Upper lobe of left lung (tissue), 6 donors: Measurements from ENCODE around the gene ATP13A1. TPM values are rescaled to one million over a fixed set of nuclear protein-coding genes. Genes with fewer than 3 reads are reported as not detected.

Experiments used
- ATAC-seq, 2 donors: fragments of 200-7000 bp; cut with Tn5 transposase; one replicate each; pipeline ENCODE4 v1.9.1; 2022; ENCODE audit warnings: mild to moderate bottlenecking in 2 of 2, moderate library complexity in 2 of 2; ENCODE audit not compliant: low FRiP score in 2 of 2
- DNase-seq, 2 donors: peaks; one replicate each; pipeline ENCODE4 v3.0.0-alpha.2; 2019 to 2020
- H3K27ac ChIP-seq, 4 donors: fragments of 200-600 bp; sonication (generic); one replicate each; pipeline ENCODE4 v1.5.1; 2016 to 2019
- H3K27me3 ChIP-seq, 4 donors: fragments of 200-600 bp; sonication (generic); one replicate each; pipeline ENCODE4 v1.5.1; 2017 to 2019
- H3K36me3 ChIP-seq, 4 donors: fragments of 200-600 bp; sonication (generic); one replicate each; pipeline ENCODE4 v1.5.1; 2016 to 2019
- H3K4me1 ChIP-seq, 4 donors: fragments of 200-600 bp; sonication (generic); one replicate each; pipeline ENCODE4 v1.5.1; 2018 to 2019
- H3K4me3 ChIP-seq, 4 donors: fragments of 200-600 bp; sonication (generic); one replicate each; pipeline ENCODE4 v1.5.1; 2017 to 2019; ENCODE audit warnings: mild to moderate bottlenecking in 2 of 4, moderate library complexity in 1 of 4
- H3K9me3 ChIP-seq, 4 donors: fragments of 200-600 bp; sonication (generic); one replicate each; pipeline ENCODE4 v1.5.1; 2018 to 2019
- EP300 ChIP-seq, 4 donors: sonication (generic); formaldehyde crosslinking; IDR thresholded peaks; one replicate each; pipeline ENCODE4 v1.5.1; 2017; ENCODE audit warnings: antibody characterized with exemption in 4 of 4, control low read depth in 2 of 4
- POLR2A ChIP-seq, 4 donors: fragments of 450-650 bp; IDR thresholded peaks; one replicate each; pipeline ENCODE4 v1.5.1; 2016 to 2017; ENCODE audit warnings: antibody characterized with exemption in 4 of 4, mild to moderate bottlenecking in 2 of 4
- POLR2AphosphoS5 ChIP-seq, 2 donors: sonication (generic); formaldehyde crosslinking; IDR thresholded peaks; one replicate each; pipeline ENCODE4 v1.5.1; 2017; ENCODE audit warnings: antibody characterized with exemption in 2 of 2
- WGBS, 2 donors: methylation state at CpG; one replicate each; pipeline ENCODE4 v1.1.5; 2017 to 2018; 5-methylcytosine and 5-hydroxymethylcytosine counted together
- total RNA-seq, 6 donors: library from RNA; depleted of rRNA in 4 of 6; stranded (reverse); fragments of >200 nt in 4 of 6; gene quantifications; one replicate each; pipeline versions ENCODE4 v1.1.0 to v1.2.1, GENCODE V29; 2016 to 2021
- TF ChIP-seq, protein P1 (sequence below), 6 experiments: fragments of 450-650 bp in 4 of 6; fragments of 200-600 bp in 2 of 6; sonication (generic) in 2 of 6; IDR thresholded peaks; one replicate each; pipeline ENCODE4 v1.5.1; 2016 to 2019; ENCODE audit warnings: antibody characterized with exemption in 6 of 6
- donor health status: DM: no; HTN: no; CAD: no; lungs with moderate emphysema.
- donor health status: DM: no; HTN: yes; CAD: no; lungs with severe emphysema.

ATP13A1 gene
- total RNA-seq, 6 donors from 2014 or later, result 58.6 to 256 (median 97.4) TPM

DNA sequence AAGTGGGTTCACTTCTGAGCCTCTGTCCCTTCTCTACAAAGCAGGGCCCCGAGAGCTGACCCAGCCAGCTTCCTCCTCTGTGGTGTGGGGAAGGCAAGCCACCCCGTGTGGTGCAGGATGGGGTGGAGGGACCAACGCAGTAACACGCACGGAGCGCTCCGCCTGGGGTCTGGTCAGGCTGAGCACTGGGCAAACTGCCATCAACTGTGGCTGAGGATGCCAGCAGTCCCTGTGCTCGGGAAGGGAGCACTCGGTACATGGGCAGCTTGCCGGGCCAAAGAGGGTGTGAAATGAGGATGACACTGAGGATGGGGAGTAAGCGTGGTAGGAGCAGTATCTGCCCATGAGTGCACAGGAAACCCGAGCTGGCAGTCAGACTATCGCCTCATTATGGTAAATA lies 12.4 kb downstream of the ATP13A1 start:
- H3K4me1 ChIP-seq, result no peaks in the 10 kb centered on the region
- WGBS, 2 donors, result 78 to 82% methylated on average over 11 to 13 of the region's 13 CpGs
- H3K27me3 ChIP-seq, result no peaks in the 10 kb centered on the region
- peak in 1 of 2 donors; percentile 45 for DNase-seq
- TF ChIP-seq EP300 (IDR thresholded peaks at IDR 0.05), result no peak
- TF ChIP-seq, protein P1, sequence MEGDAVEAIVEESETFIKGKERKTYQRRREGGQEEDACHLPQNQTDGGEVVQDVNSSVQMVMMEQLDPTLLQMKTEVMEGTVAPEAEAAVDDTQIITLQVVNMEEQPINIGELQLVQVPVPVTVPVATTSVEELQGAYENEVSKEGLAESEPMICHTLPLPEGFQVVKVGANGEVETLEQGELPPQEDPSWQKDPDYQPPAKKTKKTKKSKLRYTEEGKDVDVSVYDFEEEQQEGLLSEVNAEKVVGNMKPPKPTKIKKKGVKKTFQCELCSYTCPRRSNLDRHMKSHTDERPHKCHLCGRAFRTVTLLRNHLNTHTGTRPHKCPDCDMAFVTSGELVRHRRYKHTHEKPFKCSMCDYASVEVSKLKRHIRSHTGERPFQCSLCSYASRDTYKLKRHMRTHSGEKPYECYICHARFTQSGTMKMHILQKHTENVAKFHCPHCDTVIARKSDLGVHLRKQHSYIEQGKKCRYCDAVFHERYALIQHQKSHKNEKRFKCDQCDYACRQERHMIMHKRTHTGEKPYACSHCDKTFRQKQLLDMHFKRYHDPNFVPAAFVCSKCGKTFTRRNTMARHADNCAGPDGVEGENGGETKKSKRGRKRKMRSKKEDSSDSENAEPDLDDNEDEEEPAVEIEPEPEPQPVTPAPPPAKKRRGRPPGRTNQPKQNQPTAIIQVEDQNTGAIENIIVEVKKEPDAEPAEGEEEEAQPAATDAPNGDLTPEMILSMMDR (IDR thresholded peaks at IDR 0.05), result no peak
- no peak for TF ChIP-seq POLR2AphosphoS5 (IDR thresholded peaks at IDR 0.05)
- no peak for TF ChIP-seq POLR2A (IDR thresholded peaks at IDR 0.05)
- no peak overlapping the region for H3K27ac ChIP-seq
- ATAC-seq, result no peak
- H3K36me3 ChIP-seq, result peaks cover 48 to 95% (median 91%) of the 10 kb centered on the region in 4 donors
- no peaks in the 10 kb centered on the region for H3K9me3 ChIP-seq
- no peak overlapping the region for H3K4me3 ChIP-seq

DNA sequence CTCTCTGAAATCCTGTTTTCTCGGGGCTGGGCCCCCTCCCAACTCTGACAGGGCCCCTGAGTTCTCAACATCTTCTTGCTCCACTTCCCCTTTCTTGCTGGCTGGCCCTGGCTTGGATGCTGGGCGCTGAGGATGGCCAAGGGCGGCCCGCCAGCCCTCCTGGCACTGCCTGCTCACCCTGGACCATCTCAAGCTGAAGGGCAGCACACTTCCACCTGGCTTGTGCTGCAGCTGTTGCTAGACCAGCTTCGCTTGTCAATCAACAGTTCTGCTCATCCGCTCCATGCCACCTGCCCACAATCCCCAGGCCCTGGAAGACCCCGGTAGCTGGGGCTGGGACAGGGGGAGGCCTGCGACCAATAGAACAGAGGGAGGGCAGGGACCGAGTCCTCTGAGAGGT lies 13.1 kb downstream of the ATP13A1 start:
- ATAC-seq, result no peak
- no peak overlapping the region for H3K27ac ChIP-seq
- no peaks in the 10 kb centered on the region for H3K4me1 ChIP-seq
- no peak overlapping the region for H3K4me3 ChIP-seq
- no peaks in the 10 kb centered on the region for H3K9me3 ChIP-seq
- WGBS, 2 donors, result 88 to 92% methylated on average over 5 to 7 of the region's 9 CpGs
- H3K27me3 ChIP-seq, result no peaks in the 10 kb centered on the region
- DNase-seq, result peak in 1 of 2 donors; percentile 59
- no peak for TF ChIP-seq EP300 (IDR thresholded peaks at IDR 0.05)
- no peak for TF ChIP-seq POLR2A (IDR thresholded peaks at IDR 0.05)
- TF ChIP-seq, protein P1 (IDR thresholded peaks at IDR 0.05), result no peak
- TF ChIP-seq POLR2AphosphoS5 (IDR thresholded peaks at IDR 0.05), result no peak
- peaks cover 45 to 95% (median 91%) of the 10 kb centered on the region in 4 donors for H3K36me3 ChIP-seq

DNA sequence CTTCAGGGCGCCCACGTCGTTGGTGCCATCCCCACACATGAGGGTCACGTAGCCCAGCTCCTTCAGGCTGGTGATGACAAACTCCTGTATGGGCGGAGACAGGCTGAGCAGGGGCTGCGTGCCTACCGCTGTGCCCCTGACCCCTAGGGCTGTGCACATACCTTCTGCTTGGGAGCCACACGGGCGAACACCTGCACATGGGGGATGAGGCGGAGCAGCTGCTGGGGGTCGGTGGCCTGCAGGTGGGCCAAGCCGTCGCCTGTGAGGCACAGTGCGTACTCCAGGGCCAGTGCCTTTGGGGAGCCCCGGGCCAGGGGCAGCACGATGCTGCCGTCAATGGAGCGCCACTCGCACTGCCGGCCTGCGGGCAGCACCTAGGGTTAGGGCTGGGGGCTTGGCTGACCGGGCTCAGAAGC lies 13.9 kb downstream of the ATP13A1 start:
- H3K9me3 ChIP-seq, result no peaks in the 10 kb centered on the region
- peaks cover 41 to 93% (median 89%) of the 10 kb centered on the region in 4 donors for H3K36me3 ChIP-seq
- DNase-seq (peak in 1 of 2 donors; percentile 74), ATAC-seq (no peak)
- H3K4me1 ChIP-seq, result no peaks in the 10 kb centered on the region
- no peak overlapping the region for H3K4me3 ChIP-seq
- WGBS, 2 donors, result 92 to 96% methylated on average over 19 to 20 of the region's 22 CpGs
- no peaks in the 10 kb centered on the region for H3K27me3 ChIP-seq
- no peak for TF ChIP-seq EP300 (IDR thresholded peaks at IDR 0.05)
- TF ChIP-seq POLR2AphosphoS5 (IDR thresholded peaks at IDR 0.05), result no peak
- TF ChIP-seq POLR2A (IDR thresholded peaks at IDR 0.05), result no peak
- TF ChIP-seq, protein P1 (IDR thresholded peaks at IDR 0.05), result no peak
- no peak overlapping the region for H3K27ac ChIP-seq

DNA sequence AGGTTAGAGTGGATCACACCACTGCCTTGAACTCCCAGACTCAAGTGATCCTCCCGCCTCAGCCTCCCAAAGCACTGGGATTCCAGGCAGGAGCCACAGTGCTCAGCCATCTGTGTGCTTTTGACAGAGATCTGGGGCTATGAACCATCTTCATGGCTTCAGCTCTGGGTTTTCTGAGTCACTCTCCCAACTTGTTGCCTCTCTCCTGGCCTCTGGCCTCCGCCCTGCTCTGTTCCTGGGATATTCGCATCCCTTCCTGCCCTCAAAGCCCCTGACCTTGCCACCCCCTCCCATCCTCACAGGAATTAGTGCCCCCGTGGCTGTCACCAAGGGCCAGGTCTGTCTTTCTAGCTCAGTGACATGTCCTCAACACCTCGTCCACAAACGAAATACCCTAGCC lies 14.3 kb downstream of the ATP13A1 start:
- 85 to 87% methylated on average over 5 to 6 of the region's 6 CpGs for WGBS, 2 donors
- TF ChIP-seq POLR2AphosphoS5 (IDR thresholded peaks at IDR 0.05) (no peak), EP300 (IDR thresholded peaks at IDR 0.05) (no peak), POLR2A (IDR thresholded peaks at IDR 0.05) (no peak)
- TF ChIP-seq, protein P1 (IDR thresholded peaks at IDR 0.05), result no peak
- DNase-seq, result no peak
- Histone ChIP-seq H3K27ac (no peak overlapping the region), H3K4me3 (no peak overlapping the region), H3K4me1 (peaks cover 0 to 2% (median 0%) of the 10 kb centered on the region in 4 donors), H3K27me3 (no peaks in the 10 kb centered on the region), H3K9me3 (no peaks in the 10 kb centered on the region), H3K36me3 (peaks cover 37 to 92% (median 84%) of the 10 kb centered on the region in 4 donors)
- ATAC-seq, result no peak
